Hepatocyte (in vitro differentiated cells): ENCODE results near the gene DESI1. TPM values are rescaled to one million over a fixed set of nuclear protein-coding genes. Genes with fewer than 3 reads are reported as not detected.

ENCODE experiments used
- DNase-seq: peaks from one replicate; pipeline ENCODE4 v3.0.0-alpha.2; 2016; ENCODE audit warnings: low spot score
- H2AFZ ChIP-seq: fragments of 200-600 bp; sonication (generic); 2 replicates; pipeline ENCODE4 v1.6.0; 2016; ENCODE audit warnings: antibody characterized with exemption, mild to moderate bottlenecking
- H3K27ac ChIP-seq: fragments of 200-600 bp; sonication (generic); 2 replicates; pipeline ENCODE4 v1.5.1; 2016; ENCODE audit warnings: mild to moderate bottlenecking
- H3K27me3 ChIP-seq: fragments of 200-600 bp; sonication (generic); 2 replicates; pipeline ENCODE4 v1.6.1; 2016
- H3K36me3 ChIP-seq: fragments of 200-600 bp; sonication (generic); replicated peaks from 2 replicates; pipeline ENCODE4 v1.5.1; 2016; ENCODE audit warnings: low read depth; ENCODE audit not compliant: insufficient read depth
- H3K4me1 ChIP-seq: fragments of 200-600 bp; sonication (generic); 2 replicates; pipeline ENCODE4 v1.5.1; 2016; ENCODE audit warnings: mild to moderate bottlenecking, moderate library complexity; ENCODE audit not compliant: insufficient read depth
- H3K4me2 ChIP-seq: fragments of 200-600 bp; sonication (generic); 2 replicates; pipeline ENCODE4 v1.6.0; 2016
- H3K4me3 ChIP-seq: fragments of 200-600 bp; sonication (generic); 2 replicates; pipeline ENCODE4 v1.5.1; 2016; ENCODE audit warnings: mild to moderate bottlenecking
- H3K79me2 ChIP-seq: fragments of 200-600 bp; sonication (generic); 2 replicates; pipeline ENCODE4 v1.6.0; 2017; ENCODE audit warnings: mild to moderate bottlenecking
- H3K9me2 ChIP-seq: fragments of 200-600 bp; sonication (generic); replicated peaks from 2 replicates; pipeline ENCODE4 v1.6.0; 2017; ENCODE audit warnings: mild to moderate bottlenecking; ENCODE audit not compliant: insufficient read depth
- H3K9me3 ChIP-seq: fragments of 200-600 bp; sonication (generic); 2 replicates; pipeline ENCODE4 v1.5.1; 2016; ENCODE audit warnings: low read depth, mild to moderate bottlenecking
- H4K20me1 ChIP-seq: fragments of 200-600 bp; sonication (generic); 2 replicates; pipeline ENCODE4 v1.6.0; 2016; ENCODE audit warnings: mild to moderate bottlenecking; ENCODE audit not compliant: insufficient read depth, poor library complexity, severe bottlenecking
- EZH2 ChIP-seq: fragments of 200-600 bp; sonication (generic); IDR thresholded peaks from 2 replicates; pipeline ENCODE4 v1.6.1; 2016; ENCODE audit warnings: antibody characterized with exemption, mild to moderate bottlenecking, borderline replicate concordance
- EZH2phosphoT487 ChIP-seq: fragments of 200-600 bp; sonication (generic); IDR thresholded peaks from one replicate; pipeline ENCODE4 v1.6.1; 2018; ENCODE audit warnings: antibody characterized with exemption, mild to moderate bottlenecking, low read depth, moderate library complexity; ENCODE audit not compliant: unreplicated experiment, severe bottlenecking
- WGBS: methylation state at CpG from one replicate; pipeline ENCODE4 v1.1.6; 2016; ENCODE audit warnings: low lambda C conversion rate; ENCODE audit errors: missing lambda C conversion rate; 5-methylcytosine and 5-hydroxymethylcytosine counted together
- polyA plus RNA-seq: library from polyadenylated mRNA; unstranded; fragments of >200 nt; fragmentation: Nextera tagmentation; extraction: Ambion mirVana; gene quantifications from 2 replicates; pipeline ENCODE4 v1.2.1, GENCODE V29; 2016
- total RNA-seq: library from RNA; depleted of rRNA; stranded (reverse); fragments of >200 nt; gene quantifications from 2 replicates; pipeline ENCODE4 v1.2.3, GENCODE V29; 2014
- TF ChIP-seq, protein P1 (sequence below): fragments of 200-600 bp; sonication (generic); IDR thresholded peaks from 2 replicates; pipeline ENCODE4 v1.5.1; 2016; ENCODE audit warnings: antibody characterized with exemption, mild to moderate bottlenecking; ENCODE audit not compliant: poor library complexity

Gene DESI1
- total and polyA plus RNA-seq, 2 experiments from 2014 or later: 29.0 to 32.5 TPM

DNA sequence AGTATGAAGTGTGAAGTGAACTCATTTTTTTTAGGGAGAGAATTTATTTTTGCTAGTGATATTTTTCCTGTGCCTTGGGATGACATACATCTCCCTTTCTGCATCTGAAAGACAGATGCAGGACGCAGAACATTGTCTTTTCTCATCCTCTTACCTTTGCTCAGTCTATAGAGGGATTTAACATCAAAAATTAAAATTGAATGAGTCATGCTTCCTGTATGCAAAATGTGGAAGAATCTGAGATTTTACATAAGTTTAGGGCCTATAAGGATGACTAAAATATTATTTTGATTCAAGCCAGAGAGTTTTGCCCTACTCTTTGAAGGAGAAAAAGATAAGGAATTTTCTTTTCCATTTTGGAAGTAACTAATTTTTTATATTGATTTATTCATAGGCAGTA, 27.6 kb upstream of the DESI1 start:
- Histone ChIP-seq H3K9me2 (no peaks in the 10 kb centered on the region), H3K79me2 (peaks cover 19% of the 10 kb centered on the region), H3K4me1 (no peaks in the 10 kb centered on the region), H3K4me3 (no peak overlapping the region), H4K20me1 (peaks cover 3% of the 10 kb centered on the region), H3K9me3 (no peaks in the 10 kb centered on the region), H3K27ac (no peak overlapping the region), H2AFZ (no peak overlapping the region), H3K4me2 (no peak overlapping the region), H3K27me3 (no peaks in the 10 kb centered on the region), H3K36me3 (no peaks in the 10 kb centered on the region)
- 100% methylated on average over 1 of the region's 1 CpG for WGBS
- TF ChIP-seq, protein P1, sequence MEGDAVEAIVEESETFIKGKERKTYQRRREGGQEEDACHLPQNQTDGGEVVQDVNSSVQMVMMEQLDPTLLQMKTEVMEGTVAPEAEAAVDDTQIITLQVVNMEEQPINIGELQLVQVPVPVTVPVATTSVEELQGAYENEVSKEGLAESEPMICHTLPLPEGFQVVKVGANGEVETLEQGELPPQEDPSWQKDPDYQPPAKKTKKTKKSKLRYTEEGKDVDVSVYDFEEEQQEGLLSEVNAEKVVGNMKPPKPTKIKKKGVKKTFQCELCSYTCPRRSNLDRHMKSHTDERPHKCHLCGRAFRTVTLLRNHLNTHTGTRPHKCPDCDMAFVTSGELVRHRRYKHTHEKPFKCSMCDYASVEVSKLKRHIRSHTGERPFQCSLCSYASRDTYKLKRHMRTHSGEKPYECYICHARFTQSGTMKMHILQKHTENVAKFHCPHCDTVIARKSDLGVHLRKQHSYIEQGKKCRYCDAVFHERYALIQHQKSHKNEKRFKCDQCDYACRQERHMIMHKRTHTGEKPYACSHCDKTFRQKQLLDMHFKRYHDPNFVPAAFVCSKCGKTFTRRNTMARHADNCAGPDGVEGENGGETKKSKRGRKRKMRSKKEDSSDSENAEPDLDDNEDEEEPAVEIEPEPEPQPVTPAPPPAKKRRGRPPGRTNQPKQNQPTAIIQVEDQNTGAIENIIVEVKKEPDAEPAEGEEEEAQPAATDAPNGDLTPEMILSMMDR: no peak
- TF ChIP-seq EZH2phosphoT487 (no peak), EZH2 (no peak)
- no peak for DNase-seq

DNA sequence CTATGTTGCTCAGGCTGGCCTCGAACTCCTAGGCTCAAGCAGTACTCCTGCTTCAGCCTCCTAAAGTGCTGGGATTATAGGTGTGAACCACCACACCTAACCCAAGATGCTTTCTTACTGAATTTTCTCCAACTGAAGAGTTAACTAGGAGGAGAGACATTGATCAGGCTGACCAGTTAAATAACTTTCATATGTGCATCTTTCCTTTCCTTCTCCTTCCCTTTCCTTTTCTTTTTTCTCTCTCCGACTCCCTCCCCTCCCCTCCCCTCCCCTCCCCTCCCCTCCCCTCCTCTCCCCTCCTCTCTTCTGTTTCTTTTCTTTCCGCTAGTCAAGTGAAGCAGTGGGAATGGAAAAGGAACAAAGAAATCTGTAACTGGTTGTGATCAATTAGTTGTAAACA, 26.9 kb upstream of the DESI1 start:
- Histone ChIP-seq H4K20me1 (peaks cover 5% of the 10 kb centered on the region), H3K36me3 (no peaks in the 10 kb centered on the region), H2AFZ (no peak overlapping the region), H3K9me3 (no peaks in the 10 kb centered on the region), H3K79me2 (peaks cover 25% of the 10 kb centered on the region), H3K4me3 (no peak overlapping the region), H3K4me2 (no peak overlapping the region), H3K27me3 (no peaks in the 10 kb centered on the region), H3K27ac (no peak overlapping the region), H3K9me2 (no peaks in the 10 kb centered on the region), H3K4me1 (no peaks in the 10 kb centered on the region)
- TF ChIP-seq, protein P1: no peak
- no peak for TF ChIP-seq EZH2
- TF ChIP-seq EZH2phosphoT487: no peak
- DNase-seq: no peak
- 94% methylated on average over 2 of the region's 3 CpGs for WGBS

DNA sequence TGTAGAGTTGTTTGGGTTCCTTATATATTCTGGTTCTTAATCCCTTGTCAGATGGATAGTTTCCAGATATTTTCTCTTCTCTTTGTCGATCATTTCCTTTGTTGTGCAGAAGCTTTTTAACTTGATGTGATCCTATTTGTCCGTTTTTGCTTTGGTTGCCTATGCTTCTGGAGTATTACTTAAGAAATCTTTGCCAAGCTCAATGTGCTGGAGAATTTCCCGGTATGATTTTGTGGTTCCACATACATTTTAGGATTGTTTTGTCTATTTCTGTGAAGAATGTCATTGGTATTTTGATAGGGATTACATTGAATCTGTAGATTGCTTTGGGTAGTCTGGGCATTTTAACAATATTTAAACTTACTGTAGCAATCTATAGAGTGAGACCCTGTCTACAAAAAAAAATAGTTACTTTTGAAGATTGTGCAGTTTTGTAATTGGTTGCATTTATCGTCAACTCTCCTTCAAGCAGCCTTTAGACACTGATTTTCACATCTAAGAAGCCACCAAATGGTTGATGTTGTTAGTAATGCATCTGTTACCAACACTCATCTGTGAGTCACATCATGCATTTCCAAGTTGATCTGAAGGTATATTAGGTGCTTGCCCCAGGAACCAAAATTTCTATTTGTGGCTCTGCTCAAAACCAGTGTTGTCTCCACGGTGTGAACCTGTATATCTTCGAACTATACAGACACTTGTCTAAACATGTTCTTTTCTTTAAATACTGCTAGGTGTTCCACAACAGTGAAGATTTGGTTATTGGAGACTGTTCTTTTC, 21.7 kb upstream of the DESI1 start:
- no peaks in the 10 kb centered on the region for H3K9me3 ChIP-seq
- peaks cover 5% of the 10 kb centered on the region for H4K20me1 ChIP-seq
- TF ChIP-seq, protein P1: no peak
- no peak for TF ChIP-seq EZH2phosphoT487
- no peak for TF ChIP-seq EZH2
- no peaks in the 10 kb centered on the region for H3K27me3 ChIP-seq
- H3K27ac ChIP-seq: no peak overlapping the region
- 83% methylated on average over 6 of the region's 6 CpGs for WGBS
- no peaks in the 10 kb centered on the region for H3K9me2 ChIP-seq
- H3K4me3 ChIP-seq: no peak overlapping the region
- no peak overlapping the region for H3K4me2 ChIP-seq
- DNase-seq: no peak
- no peak overlapping the region for H2AFZ ChIP-seq
- H3K36me3 ChIP-seq: peaks cover 3% of the 10 kb centered on the region
- no peaks in the 10 kb centered on the region for H3K4me1 ChIP-seq
- H3K79me2 ChIP-seq: peaks cover 48% of the 10 kb centered on the region
